ENCODE data around the gene SCARF1.

DNA sequence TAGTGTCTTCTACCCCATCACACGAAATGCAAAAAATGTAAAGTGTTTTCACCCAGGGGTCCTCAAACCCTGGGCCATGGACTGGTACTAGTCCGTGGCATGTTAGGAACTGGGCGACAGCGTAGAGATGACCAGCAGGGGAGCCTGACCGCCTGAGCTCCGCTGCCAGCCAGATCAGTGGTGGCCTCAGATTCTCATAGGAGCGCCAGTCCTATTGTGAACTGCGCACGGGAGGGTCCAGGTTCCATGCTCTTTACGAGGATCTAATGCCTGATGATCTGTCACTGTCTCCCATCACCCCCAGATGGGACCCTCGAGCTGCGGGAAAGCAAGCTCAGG is 4.5 kb downstream of the SCARF1 start:
- TF ChIP-seq POLR2AphosphoS5 (IDR thresholded peaks at IDR 0.05; ENCODE audit: borderline replicate concordance, low read depth, low read length) (no peak), EZH2 (IDR thresholded peaks at IDR 0.05) (no peak)

All from SK-N-MC (cell line).